Fibroblast of gingiva (primary cell): ENCODE data around the gene MMP14.
"Not testable (repeated sequence)": the region's sequence is repeated elsewhere in the genome, so short reads cannot be mapped to it uniquely, and the experiment has no call there.

Experiments
- DNase-seq: peaks from one replicate; pipeline ENCODE4 v3.0.0-alpha.2; 2011; ENCODE audit warnings: low read depth

Gene MMP14

DNA sequence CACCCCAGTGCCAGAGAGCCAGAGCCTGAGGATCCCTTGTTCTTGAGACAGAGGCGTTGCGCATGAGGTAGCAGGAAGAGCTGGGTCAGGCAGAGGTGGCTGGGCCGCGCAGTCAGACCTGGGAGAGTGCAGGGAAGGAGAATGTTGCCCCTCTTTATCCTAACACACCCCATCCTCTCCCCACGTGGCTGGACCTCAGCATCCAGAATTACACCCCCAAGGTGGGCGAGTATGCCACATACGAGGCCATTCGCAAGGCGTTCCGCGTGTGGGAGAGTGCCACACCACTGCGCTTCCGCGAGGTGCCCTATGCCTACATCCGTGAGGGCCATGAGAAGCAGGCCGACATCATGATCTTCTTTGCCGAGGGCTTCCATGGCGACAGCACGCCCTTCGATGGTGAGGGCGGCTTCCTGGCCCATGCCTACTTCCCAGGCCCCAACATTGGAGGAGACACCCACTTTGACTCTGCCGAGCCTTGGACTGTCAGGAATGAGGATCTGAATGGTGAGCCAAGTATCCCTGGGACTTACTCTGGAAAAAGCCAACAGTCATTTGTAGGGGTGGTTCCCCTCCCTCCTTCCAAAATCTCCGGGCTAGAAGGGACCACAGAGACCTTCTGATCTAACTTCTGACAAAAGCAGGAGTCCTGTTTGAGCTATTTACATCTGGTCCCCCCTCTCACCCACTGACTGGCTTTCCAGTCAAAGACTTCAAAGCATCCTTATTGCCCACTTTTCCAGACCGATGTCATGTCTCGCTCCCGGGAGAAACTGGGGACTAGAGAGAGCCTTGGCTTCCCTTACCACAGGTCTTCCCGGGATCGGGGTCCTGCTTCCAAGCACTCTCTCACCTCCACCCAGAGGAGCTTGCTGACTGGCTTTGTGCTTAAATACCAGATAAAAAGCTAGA is 6.1 kb downstream of the MMP14 start:
- no peak for DNase-seq

GRCh38 chr14:22843123-22843925 is 6.9 kb downstream of the MMP14 start:
- DNase-seq: no peak

DNA sequence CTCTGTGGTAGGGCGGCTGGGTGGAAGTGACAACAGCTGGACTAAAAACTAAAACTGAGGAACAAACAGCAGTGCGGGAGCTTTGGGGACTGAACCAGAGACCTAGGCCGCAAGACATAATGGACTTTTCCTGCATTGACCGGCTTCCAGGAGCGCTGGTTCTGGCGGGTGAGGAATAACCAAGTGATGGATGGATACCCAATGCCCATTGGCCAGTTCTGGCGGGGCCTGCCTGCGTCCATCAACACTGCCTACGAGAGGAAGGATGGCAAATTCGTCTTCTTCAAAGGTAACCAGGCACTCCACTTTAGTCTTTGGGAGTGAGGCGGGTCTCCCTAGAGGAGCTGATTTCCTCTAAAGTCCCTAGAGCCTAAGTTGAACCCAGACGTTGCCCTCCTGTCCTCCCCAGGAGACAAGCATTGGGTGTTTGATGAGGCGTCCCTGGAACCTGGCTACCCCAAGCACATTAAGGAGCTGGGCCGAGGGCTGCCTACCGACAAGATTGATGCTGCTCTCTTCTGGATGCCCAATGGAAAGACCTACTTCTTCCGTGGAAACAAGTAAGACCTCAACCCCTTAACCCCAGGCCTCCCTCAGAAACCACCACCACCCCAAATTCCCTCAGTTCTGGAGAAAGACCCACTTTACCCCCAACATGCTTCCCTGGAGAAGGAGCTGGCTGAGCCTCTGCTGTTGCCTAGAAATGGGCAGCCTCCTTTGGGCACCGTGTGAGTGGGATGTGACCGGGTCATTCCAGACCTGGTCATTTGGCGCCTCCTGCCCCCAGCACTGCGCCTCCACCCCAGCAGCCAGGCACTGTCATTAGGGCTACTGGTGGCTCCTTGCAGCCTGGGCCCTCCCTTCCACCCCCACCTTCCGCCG is 8.1 kb downstream of the MMP14 start:
- DNase-seq: no peak

GRCh38 chr14:22845103-22845394 is 8.7 kb downstream of the MMP14 start:
- no peak for DNase-seq

GRCh38 chr14:22845821-22846625 is 9.6 kb downstream of the MMP14 start:
- DNase-seq: no peak

DNA sequence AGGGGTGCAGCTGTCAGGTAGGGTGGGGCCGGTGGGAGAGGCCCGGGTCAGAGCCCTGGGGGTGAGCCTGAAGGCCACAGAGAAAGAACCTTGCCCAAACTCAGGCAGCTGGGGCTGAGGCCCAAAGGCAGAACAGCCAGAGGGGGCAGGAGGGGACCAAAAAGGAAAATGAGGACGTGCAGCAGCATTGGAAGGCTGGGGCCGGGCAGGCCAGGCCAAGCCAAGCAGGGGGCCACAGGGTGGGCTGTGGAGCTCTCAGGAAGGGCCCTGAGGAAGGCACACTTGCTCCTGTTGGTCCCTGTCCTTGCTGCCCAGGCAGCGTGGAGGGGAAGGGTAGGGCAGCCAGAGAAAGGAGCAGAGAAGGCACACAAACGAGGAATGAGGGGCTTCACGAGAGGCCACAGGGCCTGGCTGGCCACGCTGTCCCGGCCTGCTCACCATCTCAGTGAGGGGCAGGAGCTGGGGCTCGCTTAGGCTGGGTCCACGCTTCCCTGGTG is 10.5 kb downstream of the MMP14 start:
- DNase-seq: no peak

DNA sequence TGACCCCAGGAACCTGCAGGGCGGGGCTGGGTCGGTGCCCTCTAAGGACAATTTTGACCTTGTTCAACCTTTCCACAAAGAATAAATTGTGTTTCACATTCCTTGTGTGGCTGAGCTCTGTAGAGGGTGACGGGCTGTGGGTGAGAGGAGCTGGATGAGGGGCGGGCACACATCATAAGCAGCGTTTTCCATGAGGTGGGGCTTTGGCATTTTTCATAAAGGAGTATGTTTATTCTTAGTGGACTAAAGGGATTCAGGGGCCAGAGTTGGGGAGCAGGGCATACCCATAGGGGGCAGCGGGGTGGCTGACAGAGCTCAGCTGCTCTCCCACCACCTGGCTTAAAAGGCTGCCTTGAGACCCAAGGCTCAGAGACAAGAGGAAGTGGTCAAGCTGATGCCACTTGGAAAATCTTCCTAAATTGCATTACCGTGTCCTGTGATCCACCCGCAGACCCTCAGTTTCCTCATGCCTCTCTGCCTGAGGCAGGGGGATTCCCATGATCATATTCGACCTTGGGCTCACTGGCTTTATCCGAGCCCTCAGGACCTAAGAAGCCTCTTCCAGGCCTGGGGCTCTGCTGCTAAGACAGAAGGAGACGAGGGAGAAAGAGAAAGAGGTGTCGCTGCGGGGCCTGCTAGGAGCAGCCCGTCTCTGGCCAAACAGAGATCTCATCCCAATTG is 11.4 kb downstream of the MMP14 start:
- DNase-seq: peak; percentile 74

GRCh38 chr14:22848351-22849164 is 12.2 kb downstream of the MMP14 start:
- peak; percentile 99 for DNase-seq

GRCh38 chr14:22849212-22849819 is 12.9 kb downstream of the MMP14 start:
- peak; percentile 92 for DNase-seq

DNA sequence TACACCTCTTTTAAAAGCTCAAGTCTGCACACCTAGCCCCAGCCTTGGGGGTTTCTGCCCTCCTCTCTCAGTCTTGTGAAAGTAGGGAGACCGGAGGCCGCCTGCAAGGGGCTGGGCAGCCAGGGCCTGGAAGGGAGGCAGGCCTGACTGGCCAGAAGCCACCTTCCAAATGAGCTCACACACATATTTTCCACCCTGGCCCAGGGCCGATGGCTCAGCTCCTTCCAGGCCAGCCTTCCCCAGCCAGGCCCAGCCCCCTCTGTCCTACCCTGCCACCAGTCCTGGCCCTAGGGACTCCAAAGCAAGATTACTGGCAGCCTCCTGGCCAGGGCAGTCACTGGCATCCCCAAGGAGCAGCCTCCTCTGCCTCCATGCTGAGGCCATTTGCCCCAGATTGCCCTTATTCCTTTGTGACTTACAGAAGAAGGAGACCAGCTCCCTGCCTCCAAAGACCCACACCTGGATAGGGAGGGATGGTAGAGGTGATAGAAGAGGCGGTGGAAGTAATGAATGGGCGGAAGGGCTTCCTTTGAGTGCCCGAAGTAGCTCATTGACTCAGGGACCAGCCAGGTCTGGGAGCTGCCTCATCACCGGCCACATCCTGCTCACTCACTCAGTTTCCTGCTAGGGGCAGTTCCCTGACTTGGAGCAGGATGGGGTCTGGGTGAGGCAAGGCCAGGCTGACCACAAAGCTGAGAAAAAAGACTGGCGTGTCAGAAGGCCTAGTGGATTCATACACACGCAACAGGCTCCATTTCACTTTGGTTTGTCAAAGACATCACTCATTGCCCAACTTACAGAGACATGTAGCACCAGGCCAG is 14.8 kb downstream of the MMP14 start:
- peak; percentile 97 for DNase-seq

DNA sequence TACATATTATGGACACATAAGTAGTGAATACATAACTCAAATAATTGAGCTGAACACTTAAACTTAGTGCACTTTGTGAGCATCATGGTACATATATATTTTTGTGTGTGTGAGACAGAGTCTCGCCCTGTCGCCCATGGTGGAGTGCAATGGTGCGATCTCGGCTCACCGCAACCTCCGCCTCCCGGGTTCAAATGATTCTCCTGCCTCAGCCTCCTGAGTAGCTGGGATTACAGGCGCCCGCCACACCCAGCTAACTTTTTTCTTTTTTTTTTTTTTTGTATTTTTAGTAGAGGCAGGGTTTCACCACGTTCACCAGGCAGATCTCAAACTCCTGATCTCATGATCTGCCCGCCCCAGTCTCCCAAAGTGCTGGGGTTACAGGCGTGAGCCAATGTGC is 15.8 kb downstream of the MMP14 start:
- not testable (repeated sequence) for DNase-seq

DNA sequence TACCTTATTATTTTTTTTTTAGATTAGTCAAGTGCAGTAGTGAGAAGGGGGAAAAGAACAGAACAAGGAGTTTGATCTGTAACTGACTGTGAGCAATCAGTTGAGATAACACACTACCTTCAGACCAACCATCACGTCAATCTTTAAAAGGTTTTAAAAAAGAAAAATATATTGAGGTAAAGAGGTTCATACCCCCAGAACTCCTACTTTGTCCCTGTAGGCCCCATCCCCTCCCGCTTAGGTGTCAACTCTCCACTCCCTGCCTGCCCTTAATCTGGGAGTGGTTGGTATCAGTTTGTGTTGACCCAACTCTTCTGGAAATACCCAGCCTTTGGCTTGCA is 16.2 kb downstream of the MMP14 start:
- no peak for DNase-seq

GRCh38 chr14:22852940-22853767 is 16.8 kb downstream of the MMP14 start:
- peak; percentile 81 for DNase-seq

DNA sequence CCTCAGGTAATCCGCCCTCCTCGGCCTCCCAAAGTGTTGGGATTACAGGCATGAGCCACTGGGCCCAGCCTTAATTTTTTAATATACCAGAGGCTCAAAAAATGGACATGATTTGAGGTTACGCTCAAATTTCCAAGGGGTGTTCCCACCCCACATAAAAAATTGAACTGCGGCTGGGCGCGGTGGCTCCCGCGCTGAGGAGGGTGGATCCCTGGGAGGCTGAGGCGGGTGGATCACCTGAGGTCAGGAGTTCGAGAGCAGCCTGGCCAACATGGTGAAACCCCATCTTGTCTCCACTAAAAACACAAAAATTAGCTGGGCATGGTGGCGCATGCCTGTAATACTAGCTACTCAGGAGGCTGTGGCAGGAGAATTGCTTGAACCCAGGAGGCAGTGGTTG is 17.9 kb downstream of the MMP14 start:
- DNase-seq: not testable (repeated sequence)

GRCh38 chr14:22854963-22855724 is 18.8 kb downstream of the MMP14 start:
- DNase-seq: no peak

- DNase-seq: no peak
Observed at GRCh38 chr14:22856428-22856827, 20.0 kb downstream of the MMP14 start.

GRCh38 chr14:22860377-22860776 is 24.0 kb downstream of the MMP14 start:
- DNase-seq: not testable (repeated sequence)
